ENCODE measurements around the gene ANKRD55.

- TF ChIP-seq, protein P1, sequence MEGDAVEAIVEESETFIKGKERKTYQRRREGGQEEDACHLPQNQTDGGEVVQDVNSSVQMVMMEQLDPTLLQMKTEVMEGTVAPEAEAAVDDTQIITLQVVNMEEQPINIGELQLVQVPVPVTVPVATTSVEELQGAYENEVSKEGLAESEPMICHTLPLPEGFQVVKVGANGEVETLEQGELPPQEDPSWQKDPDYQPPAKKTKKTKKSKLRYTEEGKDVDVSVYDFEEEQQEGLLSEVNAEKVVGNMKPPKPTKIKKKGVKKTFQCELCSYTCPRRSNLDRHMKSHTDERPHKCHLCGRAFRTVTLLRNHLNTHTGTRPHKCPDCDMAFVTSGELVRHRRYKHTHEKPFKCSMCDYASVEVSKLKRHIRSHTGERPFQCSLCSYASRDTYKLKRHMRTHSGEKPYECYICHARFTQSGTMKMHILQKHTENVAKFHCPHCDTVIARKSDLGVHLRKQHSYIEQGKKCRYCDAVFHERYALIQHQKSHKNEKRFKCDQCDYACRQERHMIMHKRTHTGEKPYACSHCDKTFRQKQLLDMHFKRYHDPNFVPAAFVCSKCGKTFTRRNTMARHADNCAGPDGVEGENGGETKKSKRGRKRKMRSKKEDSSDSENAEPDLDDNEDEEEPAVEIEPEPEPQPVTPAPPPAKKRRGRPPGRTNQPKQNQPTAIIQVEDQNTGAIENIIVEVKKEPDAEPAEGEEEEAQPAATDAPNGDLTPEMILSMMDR (conservative IDR thresholded peaks at IDR 0.05; ENCODE audit: low read length): no peak
- no peak for TF ChIP-seq EZH2phosphoT487 (IDR thresholded peaks at IDR 0.05; ENCODE audit: borderline replicate concordance, low read depth, low read length)
Measured at GRCh38 chr5:56270058-56270457, 36.9 kb upstream of the ANKRD55 start.
